ENCODE data around the gene DLL1.

DLL1 gene

DNA sequence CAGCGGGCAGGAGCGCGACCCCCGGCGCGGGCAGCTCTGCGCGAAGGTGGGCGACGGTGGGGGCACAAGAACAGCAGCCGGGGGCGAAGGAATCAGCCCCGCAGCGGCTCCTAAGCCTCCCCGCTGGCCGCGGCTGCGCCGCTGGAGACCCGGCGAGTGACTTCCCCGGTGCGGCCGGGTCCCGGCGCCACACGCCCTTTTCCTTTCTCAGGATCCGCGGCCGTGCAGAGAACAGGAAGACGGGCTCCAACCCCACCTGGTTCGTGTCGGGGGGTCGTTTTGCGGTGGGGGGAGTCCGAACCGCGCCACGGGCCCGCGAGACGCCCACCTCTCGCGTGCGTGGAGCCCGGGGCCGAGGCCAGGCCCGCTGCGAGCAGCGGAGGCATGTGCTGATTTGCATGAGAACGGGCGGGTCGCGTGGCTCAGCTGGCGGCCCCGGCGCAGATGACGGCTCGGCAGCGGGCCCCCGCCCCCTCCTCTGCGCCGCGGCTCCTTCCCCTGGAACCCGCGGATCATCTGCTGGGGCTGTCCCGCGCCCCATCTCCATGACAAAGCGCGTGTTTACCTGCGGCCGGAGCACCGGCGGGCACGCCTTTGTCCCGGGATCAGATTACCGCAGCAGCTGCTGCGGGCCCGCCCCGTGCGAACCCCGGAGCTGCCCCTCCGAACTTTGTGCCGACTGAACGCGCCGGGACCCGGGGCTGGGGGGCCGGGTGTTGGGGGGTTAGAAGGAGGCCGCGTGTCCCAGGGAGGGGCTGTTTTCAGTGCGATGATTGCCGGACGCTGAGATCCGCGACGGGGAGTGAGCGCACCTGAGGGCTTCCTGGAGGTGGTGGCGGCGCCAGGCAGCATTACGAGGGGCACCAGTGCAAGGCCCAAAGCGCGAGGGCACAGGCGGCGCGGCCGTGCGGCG, 4.9 kb upstream of the DLL1 start:
- DNase-seq: peak in 5 of 58 donors; percentile 28 to 58 (median 34)

DNA sequence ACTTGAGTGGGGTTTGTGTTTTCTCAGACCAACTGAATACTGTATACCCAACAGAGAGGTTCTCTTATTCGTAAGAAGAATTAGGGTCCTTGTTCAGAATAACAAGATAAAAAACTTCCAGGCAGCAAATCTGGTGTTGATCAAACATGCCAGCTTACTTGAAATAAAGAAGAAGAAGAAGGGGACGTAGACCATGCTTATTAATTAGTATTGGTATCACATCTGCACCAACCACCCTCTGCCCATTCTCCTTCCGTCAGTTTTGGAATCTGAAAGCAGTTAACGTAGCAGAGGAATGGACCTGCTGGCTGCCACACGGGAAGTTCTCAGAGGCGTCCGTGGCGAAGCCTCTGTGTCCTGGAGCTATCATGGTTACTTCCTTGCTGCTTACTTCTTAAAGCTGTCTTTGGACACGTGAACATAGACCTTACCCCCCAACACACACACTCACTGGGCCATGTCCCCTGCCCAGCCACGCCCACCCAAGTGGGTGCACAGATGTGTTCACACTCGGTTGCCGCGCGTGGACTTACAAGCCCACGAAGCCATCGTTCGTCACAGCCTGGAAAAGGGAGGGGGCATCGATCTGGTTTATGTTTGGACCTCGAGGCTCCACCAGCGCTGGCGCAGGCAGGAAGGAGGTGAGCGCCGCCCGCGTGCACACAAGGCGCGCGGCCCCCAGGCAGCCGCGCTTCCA, 4.1 kb upstream of the DLL1 start:
- DNase-seq: no peak

DNA sequence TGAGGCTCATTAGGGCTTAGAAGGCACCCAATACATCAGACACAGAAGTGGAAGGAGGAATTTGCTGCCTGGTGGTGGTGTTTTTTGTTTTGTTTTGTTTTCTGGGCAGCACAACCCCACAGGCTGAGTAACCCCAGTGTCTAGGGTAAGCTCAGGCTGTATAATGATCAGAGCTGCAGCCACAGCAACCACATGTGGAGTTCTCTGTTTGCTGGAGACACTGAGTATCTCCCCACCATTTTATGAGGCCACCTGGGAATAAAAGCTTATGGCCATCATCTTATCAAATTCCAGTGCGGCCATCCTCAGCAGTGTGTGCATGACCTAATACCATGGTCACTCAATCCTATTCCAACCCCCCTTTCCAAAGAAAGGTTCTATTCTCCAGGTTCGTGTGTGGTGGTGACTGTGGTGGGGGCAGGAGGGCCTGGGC, 3.4 kb upstream of the DLL1 start:
- no peak for DNase-seq

DNA sequence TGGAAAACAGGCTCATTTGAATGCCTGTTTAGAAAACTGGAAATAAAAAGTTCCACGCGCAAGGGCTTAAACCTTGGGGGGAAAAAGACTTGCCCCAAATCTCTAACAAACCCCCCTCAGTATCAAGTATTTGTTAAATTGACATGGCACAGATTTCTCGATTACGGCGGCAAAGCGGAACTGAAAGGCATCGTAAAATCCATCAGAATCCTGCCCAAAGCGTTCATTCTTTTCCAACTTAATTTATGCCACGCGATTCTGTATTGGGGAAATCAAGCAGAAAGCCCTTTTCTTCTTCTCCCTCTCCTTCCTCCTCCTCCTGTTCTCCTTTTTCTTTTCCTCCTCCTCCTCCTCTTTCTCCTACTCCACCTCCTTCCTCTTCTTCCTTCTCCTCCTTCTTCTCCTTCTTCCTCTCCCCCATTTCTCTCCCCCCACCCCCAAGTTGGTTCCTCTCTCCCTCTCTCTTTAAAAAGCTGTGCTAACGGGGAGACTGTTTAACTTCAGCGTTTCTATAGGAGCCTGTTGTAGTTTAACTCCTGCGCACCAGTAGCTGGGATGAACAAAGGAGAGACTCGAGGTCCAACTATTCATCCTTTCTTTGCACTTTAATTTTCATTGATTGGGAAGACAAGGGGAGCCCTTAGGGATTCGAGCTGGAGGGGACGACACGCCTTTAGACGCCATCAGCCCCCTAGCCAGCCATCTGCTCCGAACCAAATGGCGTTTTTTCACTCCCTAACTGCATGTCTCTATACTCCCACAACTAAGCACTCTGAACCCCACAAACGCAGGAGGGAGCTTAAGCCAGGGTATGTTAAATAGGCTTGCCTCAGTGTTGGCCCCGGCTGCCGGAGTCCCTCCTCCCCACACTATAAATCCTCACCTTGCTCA, 2.7 kb upstream of the DLL1 start:
- no peak for DNase-seq

DNA sequence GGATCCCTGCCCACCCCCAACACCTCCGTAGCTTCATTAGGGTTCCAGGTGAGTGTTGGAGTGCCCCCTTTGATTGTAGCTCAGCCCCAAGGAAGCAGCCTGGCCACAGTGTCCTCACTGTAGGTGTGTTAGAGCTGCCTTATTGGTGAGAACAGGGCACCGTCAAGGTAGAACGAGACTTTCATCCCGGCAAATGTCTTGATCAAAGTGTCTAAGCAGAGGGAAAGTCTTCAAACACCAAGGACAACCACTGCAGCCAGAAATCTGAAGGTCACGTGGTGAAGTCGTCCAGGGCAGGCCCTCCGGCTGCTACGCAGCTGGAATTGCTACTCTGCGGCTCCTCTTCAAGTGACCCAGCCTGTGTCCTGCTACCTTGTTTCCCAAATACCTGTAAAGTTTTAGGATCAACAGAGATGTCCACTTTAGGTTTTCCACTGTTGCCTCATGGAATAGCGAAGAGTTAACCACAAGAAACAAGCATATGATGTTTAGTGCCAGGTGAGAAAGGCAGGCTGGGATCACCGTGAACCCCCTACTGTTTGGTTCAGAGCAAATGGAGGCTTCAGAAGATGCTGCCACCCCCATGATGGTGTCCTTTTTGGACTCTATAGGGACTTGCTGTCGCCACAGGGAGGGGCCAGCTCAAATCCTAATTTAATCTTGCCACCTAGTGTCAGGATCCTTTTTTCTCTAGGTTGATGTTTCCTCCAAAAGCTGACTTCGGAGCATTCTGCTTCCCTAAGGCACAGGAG, 1.7 kb upstream of the DLL1 start:
- DNase-seq: peak in 7 of 58 donors; percentile 30 to 53 (median 36)

DNA sequence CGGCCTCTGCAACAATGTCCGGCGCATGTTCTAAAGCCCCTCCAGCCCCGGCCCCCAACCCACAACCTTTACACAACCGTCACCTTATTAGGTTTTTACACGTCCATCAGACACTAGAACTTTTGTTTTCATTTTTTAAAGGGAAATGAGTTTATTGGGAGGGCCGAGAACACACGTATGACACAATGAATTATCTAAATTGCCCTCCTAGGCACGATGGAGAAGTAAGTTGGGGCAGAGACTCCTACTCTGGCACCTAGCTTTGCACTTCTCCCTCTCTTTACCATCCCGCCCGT, 1.2 kb upstream of the DLL1 start:
- DNase-seq: no peak

DNA sequence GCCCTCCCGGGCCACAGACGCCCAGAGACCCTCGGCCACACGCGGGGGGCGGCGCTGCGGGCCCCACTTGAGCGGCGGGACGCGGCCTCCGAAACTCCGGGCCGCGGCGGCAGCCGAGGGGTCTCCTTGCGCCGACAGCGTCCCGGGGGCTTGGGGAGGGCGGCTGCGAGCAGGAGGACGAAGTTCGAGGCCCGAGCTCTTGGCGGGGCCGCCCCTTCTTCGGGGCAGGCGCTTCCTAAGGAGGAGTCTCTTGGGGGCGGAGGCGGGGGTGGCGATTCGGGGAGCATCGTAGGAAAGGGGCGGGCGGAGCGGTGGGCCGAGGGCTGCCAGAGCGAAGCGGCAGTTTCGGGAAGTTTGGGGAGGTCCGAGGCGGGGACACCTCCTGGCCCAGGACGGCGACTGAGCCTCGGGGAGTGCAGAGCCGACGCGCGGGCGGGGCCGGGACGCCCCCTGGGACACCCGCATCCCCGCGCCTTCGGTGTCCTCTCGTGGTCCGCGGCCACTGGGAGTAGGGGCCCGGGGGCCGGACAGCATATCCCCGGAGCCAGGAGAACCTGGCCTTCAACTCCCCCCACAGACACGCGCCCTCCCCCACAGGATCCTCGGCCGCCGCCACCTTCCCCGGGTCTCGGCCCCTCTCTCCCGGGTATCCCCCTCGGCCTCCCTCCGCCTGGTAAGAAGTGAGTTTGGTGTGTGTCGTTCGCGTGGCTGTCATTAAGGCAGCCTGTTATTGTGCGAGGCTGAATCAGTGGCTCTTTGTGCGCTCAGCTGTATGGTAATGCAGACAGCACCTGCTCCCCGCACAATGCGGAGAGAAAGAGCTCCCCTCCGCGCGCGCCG, 613 bp upstream of the DLL1 start:
- peak in 55 of 58 donors; percentile 23 to 90 (median 70) for DNase-seq

DNA sequence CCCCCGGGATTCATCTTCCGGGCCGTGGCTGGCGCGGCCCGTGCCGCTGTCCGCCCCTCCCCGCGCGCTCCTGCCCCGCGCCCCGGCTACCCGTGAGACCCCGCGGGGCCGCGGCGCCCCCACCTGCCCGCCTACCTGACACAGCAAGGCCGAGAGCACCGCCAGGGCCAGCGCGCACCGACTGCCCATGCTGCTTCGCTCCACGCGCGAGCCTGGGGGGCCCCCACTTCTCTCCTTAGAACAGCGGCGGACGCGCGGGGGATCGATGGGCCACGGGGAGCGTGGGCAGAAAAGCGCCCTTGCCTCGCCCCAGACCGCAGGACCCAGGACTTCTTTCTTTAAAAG, 955 bp downstream of the DLL1 start:
- no peak for DNase-seq

DNA sequence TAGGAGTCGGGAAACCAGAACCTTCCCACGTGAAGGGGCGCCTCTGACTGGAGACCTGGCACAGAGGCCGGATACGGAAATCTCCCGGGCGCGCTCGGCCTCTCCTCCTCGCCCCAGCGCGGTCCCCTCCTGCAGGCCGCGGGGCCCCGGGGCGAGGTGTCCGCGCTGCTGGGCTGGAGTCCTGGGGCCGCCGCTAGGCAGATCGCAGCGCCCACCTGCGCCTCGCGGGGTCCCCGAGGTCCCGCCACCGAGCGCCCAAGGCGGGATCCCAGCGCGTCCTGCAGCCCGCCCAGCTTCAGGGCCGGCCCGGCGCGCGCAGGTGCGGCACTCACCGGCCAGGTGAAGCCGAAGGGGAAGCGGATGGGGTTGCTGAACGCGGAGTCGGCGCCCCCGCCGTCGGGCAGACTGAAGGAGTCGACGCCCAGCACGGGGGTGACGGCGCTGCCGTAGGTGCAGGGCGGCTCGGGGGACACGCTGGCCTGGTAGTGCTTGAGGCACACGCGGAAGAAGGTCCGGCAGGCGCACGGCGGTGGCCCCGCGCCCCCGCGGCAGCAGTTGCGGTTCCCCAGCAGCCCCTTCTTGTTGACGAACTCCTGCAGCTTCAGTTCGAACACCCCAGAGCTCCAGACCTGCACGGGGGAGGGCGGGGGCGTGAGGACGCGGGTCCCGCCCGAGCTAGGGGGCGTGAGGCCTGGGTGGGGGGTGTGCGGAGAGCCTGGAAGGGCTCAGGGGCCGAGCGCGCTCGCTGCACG, 1.5 kb downstream of the DLL1 start:
- DNase-seq: no peak

DNA sequence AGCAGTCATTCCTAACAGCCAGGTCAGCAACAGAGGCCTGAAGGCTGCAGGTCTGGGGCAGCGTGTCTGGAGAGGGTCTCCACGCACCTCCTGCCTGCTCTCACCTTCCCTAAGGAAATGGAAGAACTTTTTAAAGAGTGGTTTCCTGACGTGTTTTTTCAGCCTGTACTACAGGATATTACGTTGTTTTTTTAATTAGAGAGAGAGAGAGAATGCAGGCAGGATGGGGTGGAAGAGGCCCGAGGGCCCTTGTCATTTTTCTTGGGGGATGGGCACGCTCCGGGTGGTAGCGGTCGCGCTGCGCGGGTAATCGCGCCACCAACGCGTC, 2.1 kb downstream of the DLL1 start:
- DNase-seq: no peak

DNA sequence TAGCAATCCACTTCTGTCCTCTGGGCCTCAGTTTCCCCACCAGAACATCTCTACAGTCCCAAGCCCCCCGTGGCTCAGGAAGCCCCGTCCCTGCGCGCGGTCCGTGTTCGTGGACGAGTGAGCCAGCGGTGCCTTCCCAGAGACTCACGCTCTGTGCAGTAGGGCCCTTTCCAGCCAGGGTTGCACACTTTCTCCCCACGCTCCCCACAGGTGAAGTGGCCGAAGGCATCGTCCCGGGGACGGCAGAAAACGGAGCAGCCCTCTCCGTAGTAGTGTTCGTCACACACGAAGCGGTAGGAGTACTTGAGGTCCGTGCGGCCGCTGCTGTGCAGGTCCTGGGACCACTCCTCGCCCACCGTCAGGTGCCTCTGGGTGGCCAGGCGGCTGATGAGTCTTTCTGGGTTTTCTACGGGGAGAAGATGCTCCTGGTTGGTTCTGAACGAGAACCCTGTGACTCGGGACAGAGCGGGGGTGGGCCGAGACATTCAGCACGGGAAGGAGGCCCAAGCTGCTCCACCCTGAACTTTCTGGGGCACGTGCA, 2.7 kb downstream of the DLL1 start:
- DNase-seq: no peak

DNA sequence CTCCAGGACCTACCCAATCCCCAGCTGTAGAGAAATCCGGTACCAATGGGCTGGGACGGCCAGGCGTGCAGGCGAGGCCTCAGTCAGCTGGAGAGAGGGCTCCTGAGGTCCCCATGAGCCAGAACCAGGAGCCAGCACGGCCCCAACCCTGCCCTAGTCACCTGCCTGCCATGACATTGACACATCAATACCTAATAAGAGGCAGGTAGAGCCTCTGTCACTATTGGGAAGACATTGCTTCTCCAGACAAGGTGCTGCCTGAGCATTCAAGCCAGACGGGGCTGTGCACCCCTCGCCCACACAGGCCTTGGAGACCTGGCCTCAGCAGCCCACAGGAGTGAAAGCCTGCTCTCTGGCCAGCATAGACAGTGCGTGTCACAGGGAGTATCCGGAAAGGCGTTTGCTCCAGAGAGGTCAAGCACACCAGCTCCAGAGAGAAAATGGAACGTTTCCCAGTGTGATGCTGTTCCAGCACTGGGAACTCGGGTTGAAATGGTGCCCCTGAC, 3.5 kb downstream of the DLL1 start:
- DNase-seq: no peak

DNA sequence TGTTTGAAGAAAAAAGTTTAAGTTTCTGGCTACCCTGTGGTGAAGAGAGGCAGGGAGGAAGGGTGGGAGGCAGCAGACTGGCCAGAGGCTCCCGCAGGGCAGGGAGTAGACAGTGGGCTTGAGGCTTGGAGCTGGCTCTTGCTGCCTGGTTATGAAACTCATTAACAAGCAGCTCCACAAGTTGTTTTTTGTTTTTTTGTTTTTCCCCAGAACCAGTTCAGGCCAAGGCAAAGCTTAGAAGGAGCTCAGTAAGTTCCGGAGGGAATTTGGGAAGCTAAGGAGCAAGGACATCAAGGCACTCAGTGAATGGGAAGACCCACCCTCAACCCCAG, 4.0 kb downstream of the DLL1 start:
- peak in 1 of 58 donors; percentile 71 for DNase-seq

DNA sequence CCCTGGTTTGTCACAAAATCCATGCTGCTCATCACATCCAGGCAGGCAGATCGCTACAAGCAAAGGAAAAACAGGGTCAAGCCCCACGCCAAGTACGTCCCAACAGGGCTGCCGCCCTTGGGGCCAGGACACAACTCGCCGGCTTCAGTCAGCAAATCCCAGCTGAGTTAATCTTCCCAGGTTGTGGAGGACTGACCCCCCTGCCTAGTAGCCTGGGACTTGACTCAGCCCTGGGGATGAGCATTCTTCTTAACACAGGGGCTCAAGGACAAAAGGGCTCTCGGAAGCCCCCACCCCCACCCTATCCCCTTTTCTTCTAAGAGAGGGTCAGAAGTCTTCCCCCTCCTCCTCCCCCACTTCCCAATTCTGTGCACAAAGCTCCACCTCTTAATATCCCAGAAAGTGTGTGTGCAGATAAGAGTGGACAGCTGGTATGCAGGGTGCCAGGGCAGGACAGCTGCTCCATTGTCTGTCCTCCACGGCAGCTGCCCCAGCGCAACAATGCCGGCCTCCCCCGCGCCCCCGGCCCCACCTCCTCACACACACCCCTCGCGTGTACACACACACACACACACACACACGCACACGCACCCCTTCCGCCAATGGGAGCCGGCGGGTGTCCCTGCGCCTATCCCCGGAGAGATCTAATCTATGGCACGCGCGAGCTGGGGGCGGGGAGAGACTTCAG, 4.5 kb downstream of the DLL1 start:
- peak in 42 of 58 donors; percentile 24 to 82 (median 64) for DNase-seq

DNA sequence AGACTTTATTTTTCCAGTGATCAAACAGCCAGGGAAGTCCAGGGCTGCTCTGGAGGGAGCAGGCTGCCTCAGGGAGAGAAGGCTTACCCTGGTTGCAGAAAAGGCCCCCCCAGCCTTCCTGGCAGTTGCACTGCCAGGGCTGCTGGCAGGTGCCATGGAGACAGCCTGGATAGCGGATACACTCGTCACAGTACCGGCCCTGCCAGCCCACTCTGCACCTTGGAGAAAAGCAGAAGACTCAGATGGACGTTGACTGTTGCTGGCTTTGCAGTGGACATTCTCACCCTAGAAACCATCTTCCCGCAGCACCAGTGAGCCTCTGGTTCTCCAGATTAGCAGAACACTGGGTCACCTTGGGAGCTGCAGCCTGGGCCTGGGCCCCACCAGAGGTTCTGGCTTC, 5.4 kb downstream of the DLL1 start:
- no peak for DNase-seq

DNA sequence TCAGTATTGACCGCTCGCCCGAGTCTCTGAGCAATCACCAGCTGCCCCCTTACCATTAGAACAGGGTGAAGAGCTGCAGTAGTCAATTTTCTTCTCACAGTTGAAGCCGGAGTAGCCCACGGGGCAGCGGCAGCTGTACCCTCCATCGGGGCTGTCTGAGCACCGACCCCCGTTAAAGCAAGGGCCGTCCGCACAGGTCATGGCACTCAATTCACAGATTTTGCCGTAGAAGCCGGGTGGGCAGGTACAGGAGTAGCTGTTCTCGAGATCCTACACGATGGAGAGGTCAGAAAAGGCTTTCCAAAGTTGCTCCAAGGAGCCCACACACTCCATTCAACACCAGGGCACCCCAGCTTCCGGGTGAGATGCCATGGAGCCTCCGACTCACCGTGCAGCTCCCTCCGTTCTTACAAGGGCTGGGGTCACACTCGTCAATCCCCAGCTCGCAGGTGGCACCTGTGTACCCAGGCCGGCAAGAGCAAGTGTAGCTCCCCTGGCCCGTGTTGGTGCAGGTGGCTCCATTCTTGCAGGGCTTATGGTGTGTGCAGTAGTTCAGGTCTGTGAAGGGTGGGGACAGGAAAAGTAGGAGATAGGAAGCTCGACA, 5.9 kb downstream of the DLL1 start:
- no peak for DNase-seq

DNA sequence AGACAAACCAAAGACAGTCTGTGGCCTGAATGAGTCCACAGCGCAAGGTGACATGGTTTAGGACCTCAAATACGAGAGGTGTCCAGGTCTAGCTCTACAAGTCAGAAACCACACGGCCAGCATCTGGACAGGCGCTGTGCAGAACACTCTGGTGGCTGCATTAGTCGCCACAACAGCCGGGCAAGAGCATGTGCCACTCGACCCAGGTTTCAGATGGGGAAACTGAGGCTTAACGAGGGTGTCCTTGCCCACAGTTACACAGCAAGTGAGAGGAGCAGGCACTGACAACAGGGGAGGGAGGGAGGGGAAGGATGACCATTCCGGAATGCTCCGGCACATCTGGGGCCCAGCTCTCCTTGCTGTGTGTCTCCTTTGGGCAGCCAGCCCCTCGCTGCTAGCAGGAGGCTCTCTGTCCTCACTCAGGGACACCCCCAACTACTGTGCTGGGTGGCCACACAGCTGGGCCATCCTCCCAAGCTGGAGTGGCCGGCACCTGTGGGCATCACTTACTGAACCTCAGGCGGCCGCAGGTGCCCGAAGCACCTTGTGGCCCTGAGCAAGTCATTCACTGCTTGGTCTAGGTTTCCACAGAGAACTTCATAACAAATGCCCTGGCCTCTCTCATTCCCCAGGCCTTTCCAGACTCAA, 6.6 kb downstream of the DLL1 start:
- DNase-seq: no peak
